ENCODE data around the gene PSMF1. TPM values are rescaled to one million over a fixed set of nuclear protein-coding genes. Genes with fewer than 3 reads are reported as not detected.
A peak's percentile ranks its signal among the peaks of the same experiment; 100 is the strongest.

The PSMF1 gene
- polyA plus RNA-seq, 1 experiment = 154 TPM

- peaks cover 15% of the 10 kb centered on the region for H3K27me3 ChIP-seq (ENCODE audit: control insufficient read depth, insufficient read depth, low read length)
- peak; percentile 38 for TF ChIP-seq CTCF (IDR thresholded peaks at IDR 0.05; ENCODE audit: insufficient read depth, low read depth, low read length)
- H3K36me3 ChIP-seq (ENCODE audit: control insufficient read depth, insufficient read depth, low read length) = no peaks in the 10 kb centered on the region
- ChIA-PET CTCF (interaction anchor here (0.6 to 1.8 kb wide), 12 partner anchors 9 to 297 kb away, joined by 3 to 5 read pairs (median 3); partner anchors contain the start of gene NSFL1C), POLR2A (no interaction called here)
- H3K4me3 ChIP-seq (ENCODE audit: low read depth, low read length) = no peak overlapping the region
- DNase-seq (ENCODE audit: low read depth) = no peak
Measured at GRCh38 chr20:1209447-1210387, 91.3 kb downstream of the PSMF1 start.

- ChIA-PET CTCF (interaction anchor here (1.2 to 1.8 kb wide), 5 partner anchors 14 to 257 kb away, joined by 3 to 5 read pairs (median 3); partner anchors contain the start of genes NSFL1C and RAD21L1), POLR2A (no interaction called here)
- DNase-seq (ENCODE audit: low read depth) = no peak
- H3K36me3 ChIP-seq (ENCODE audit: control insufficient read depth, insufficient read depth, low read length) = no peaks in the 10 kb centered on the region
- TF ChIP-seq CTCF (IDR thresholded peaks at IDR 0.05; ENCODE audit: insufficient read depth, low read depth, low read length) = no peak
- no peak overlapping the region for H3K4me3 ChIP-seq (ENCODE audit: low read depth, low read length)
- peaks cover 15% of the 10 kb centered on the region for H3K27me3 ChIP-seq (ENCODE audit: control insufficient read depth, insufficient read depth, low read length)
Measured at GRCh38 chr20:1210501-1210900, 92.1 kb downstream of the PSMF1 start.

- POLR2A ChIA-PET = no interaction called here
- H3K4me3 ChIP-seq (ENCODE audit: low read depth, low read length) = no peak overlapping the region
- no peaks in the 10 kb centered on the region for H3K36me3 ChIP-seq (ENCODE audit: control insufficient read depth, insufficient read depth, low read length)
- H3K27me3 ChIP-seq (ENCODE audit: control insufficient read depth, insufficient read depth, low read length) = peaks cover 12% of the 10 kb centered on the region
- no peak for TF ChIP-seq CTCF (IDR thresholded peaks at IDR 0.05; ENCODE audit: insufficient read depth, low read depth, low read length)
- CTCF ChIA-PET = interaction anchor here (0.6 to 2.0 kb wide), 10 partner anchors 9 to 454 kb away, joined by 3 to 7 read pairs (median 3); partner anchors contain the start of gene C20orf202
- no peak for DNase-seq (ENCODE audit: low read depth)
Measured at GRCh38 chr20:1212023-1212422, 93.6 kb downstream of the PSMF1 start.

GRCh38 chr20:1212607-1213396, 94.4 kb downstream of the PSMF1 start:
- DNase-seq (ENCODE audit: low read depth) = no peak
- no peak overlapping the region for H3K4me3 ChIP-seq (ENCODE audit: low read depth, low read length)
- no peaks in the 10 kb centered on the region for H3K36me3 ChIP-seq (ENCODE audit: control insufficient read depth, insufficient read depth, low read length)
- ChIA-PET POLR2A (no interaction called here), CTCF (interaction anchor here (0.6 to 2.0 kb wide), 26 partner anchors 9 to 398 kb away, joined by 3 to 7 read pairs (median 3); partner anchors contain the start of genes FKBP1A and RAD21L1)
- peak; percentile 86 for TF ChIP-seq CTCF (IDR thresholded peaks at IDR 0.05; ENCODE audit: insufficient read depth, low read depth, low read length)
- peaks cover 10% of the 10 kb centered on the region for H3K27me3 ChIP-seq (ENCODE audit: control insufficient read depth, insufficient read depth, low read length)
